ENCODE results near the gene RAP1GAP. TPM values are rescaled to one million over a fixed set of nuclear protein-coding genes. Genes with fewer than 3 reads are reported as not detected.

RAP1GAP gene
- total RNA-seq, 4 donors from 2014 or later = 0.33 to 0.83 (median 0.56) TPM

GRCh38 chr1:21689661-21690372 lies 20.7 kb upstream of the RAP1GAP start:
- Histone ChIP-seq H3K9me3 (peaks cover 0 to under 1% (median 0%) of the 10 kb centered on the region in 4 donors), H3K27me3 (no peaks in the 10 kb centered on the region), H3K4me1 (no peaks in the 10 kb centered on the region), H3K4me3 (no peak overlapping the region), H3K27ac (replicated peaks in 1 of 4) (no peak overlapping the region), H3K36me3 (peaks cover 38 to 100% (median 92%) of the 10 kb centered on the region in 4 donors)
- DNase-seq (ENCODE audit: extremely low spot score) = no peak
- TF ChIP-seq POLR2AphosphoS5 (IDR thresholded peaks at IDR 0.05) (no peak), POLR2A (IDR thresholded peaks at IDR 0.05; ENCODE audit: low read depth) (no peak), EP300 (IDR thresholded peaks at IDR 0.05) (no peak)
- TF ChIP-seq, protein P1, sequence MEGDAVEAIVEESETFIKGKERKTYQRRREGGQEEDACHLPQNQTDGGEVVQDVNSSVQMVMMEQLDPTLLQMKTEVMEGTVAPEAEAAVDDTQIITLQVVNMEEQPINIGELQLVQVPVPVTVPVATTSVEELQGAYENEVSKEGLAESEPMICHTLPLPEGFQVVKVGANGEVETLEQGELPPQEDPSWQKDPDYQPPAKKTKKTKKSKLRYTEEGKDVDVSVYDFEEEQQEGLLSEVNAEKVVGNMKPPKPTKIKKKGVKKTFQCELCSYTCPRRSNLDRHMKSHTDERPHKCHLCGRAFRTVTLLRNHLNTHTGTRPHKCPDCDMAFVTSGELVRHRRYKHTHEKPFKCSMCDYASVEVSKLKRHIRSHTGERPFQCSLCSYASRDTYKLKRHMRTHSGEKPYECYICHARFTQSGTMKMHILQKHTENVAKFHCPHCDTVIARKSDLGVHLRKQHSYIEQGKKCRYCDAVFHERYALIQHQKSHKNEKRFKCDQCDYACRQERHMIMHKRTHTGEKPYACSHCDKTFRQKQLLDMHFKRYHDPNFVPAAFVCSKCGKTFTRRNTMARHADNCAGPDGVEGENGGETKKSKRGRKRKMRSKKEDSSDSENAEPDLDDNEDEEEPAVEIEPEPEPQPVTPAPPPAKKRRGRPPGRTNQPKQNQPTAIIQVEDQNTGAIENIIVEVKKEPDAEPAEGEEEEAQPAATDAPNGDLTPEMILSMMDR (IDR thresholded peaks at IDR 0.05) = no peak
- intact Hi-C loops (cut with DNase I) = no loop called here
- WGBS = 94% methylated on average over 6 of the region's 6 CpGs

DNA sequence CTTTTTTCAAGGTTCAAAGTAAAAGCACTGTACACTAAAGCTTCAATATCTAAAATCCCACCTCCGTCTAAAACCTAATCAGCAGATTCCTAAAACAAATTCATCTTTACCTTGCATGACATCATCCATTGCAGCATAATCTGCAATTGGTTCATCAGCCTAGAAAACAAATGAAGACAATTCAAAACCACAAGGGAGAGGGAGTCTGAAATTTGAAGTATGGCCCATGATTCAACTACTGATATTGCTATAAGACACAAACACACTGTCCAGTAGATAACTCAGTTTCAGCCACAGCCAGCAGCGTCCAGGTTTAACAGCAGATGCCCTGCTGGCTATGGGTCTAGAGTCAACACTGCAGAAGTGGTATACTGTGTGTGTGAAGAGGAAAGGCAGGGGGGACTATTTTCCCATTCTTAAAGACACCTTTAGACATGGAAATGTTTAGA lies 17.9 kb upstream of the RAP1GAP start:
- Histone ChIP-seq H3K4me3 (no peak overlapping the region), H3K36me3 (peaks cover 31 to 96% (median 80%) of the 10 kb centered on the region in 4 donors), H3K4me1 (no peaks in the 10 kb centered on the region), H3K27me3 (no peaks in the 10 kb centered on the region), H3K27ac (replicated peaks in 1 of 4) (no peak overlapping the region), H3K9me3 (peaks cover 0 to 3% (median 0%) of the 10 kb centered on the region in 4 donors)
- 88% methylated on average over 2 of the region's 2 CpGs for WGBS
- DNase-seq (ENCODE audit: extremely low spot score) = no peak
- intact Hi-C loops (cut with DNase I) = no loop called here
- TF ChIP-seq EP300 (IDR thresholded peaks at IDR 0.05) (no peak), POLR2AphosphoS5 (IDR thresholded peaks at IDR 0.05) (no peak)

- WGBS = 96% methylated on average over 4 of the region's 4 CpGs
- DNase-seq (ENCODE audit: extremely low spot score) = no peak
- intact Hi-C loops (cut with DNase I) = no loop called here
Measured at GRCh38 chr1:21685946-21686678, 17.0 kb upstream of the RAP1GAP start.

DNA sequence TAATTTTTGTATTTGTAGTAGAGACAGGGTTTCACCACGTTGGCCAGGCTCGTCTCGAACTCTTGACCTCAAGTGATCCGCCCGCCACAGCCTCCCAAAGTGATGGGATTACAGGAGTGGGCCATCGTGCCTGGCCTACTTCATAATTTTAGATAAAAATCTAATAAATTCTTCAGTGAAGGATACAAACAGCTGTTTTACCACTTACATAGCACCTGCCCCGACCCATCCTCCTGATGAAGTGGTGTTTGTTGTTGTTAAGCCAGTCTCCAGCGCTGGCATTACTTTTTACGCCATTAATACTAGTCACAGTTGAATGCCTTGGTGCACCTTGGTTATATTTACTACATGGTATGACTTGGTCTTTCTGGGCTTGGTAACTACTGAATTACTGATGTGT lies 12.3 kb upstream of the RAP1GAP start:
- H3K4me3 ChIP-seq = no peak overlapping the region
- H3K4me1 ChIP-seq = no peaks in the 10 kb centered on the region
- intact Hi-C loops (cut with DNase I) = no loop called here
- H3K27ac ChIP-seq (replicated peaks in 1 of 4) = no peak overlapping the region
- H3K36me3 ChIP-seq = peaks cover 27 to 87% (median 65%) of the 10 kb centered on the region in 4 donors
- TF ChIP-seq, protein P1 (IDR thresholded peaks at IDR 0.05) = no peak
- TF ChIP-seq EP300 (IDR thresholded peaks at IDR 0.05) (no peak), POLR2A (IDR thresholded peaks at IDR 0.05; ENCODE audit: low read depth) (no peak), POLR2AphosphoS5 (IDR thresholded peaks at IDR 0.05) (no peak)
- no peaks in the 10 kb centered on the region for H3K27me3 ChIP-seq
- DNase-seq (ENCODE audit: extremely low spot score) = no peak
- 85% methylated on average over 9 of the region's 9 CpGs for WGBS
- H3K9me3 ChIP-seq = peaks cover 0 to 3% (median 0%) of the 10 kb centered on the region in 4 donors

More at GRCh38 chr1:21685946-21686678, 17.0 kb upstream of the RAP1GAP start:
- Histone ChIP-seq H3K36me3 (peaks cover 30 to 93% (median 75%) of the 10 kb centered on the region in 4 donors), H3K27ac (replicated peaks in 1 of 4) (no peak overlapping the region), H3K9me3 (peaks cover 0 to 3% (median 0%) of the 10 kb centered on the region in 4 donors), H3K4me3 (no peak overlapping the region), H3K4me1 (no peaks in the 10 kb centered on the region), H3K27me3 (no peaks in the 10 kb centered on the region)
- TF ChIP-seq, protein P1 (IDR thresholded peaks at IDR 0.05) = no peak
- TF ChIP-seq POLR2A (IDR thresholded peaks at IDR 0.05; ENCODE audit: low read depth) (no peak), EP300 (IDR thresholded peaks at IDR 0.05) (no peak), POLR2AphosphoS5 (IDR thresholded peaks at IDR 0.05) (no peak)

DNA sequence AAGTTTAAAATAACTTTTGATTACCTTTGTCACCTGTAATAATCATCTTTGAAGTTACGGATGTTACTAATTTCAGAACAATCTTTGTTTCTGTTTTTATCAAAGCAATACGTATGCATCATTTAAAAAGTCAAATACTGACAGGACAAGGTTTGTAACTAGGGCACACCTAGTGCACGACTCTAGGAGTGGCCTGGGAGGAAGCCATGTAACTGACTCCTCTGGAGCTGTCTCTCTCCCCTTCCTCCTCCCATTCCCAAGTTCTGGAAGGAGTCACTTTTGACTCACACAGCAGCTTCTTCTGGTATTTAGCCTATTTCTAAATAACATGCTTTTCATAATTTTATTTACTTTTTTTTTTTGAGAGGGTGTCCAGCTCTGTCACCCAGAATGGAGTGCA lies 11.8 kb upstream of the RAP1GAP start:
- Histone ChIP-seq H3K9me3 (peaks cover 0 to 3% (median 0%) of the 10 kb centered on the region in 4 donors), H3K36me3 (peaks cover 22 to 82% (median 60%) of the 10 kb centered on the region in 4 donors), H3K27me3 (no peaks in the 10 kb centered on the region), H3K27ac (replicated peaks in 1 of 4) (no peak overlapping the region), H3K4me3 (no peak overlapping the region), H3K4me1 (no peaks in the 10 kb centered on the region)
- DNase-seq (ENCODE audit: extremely low spot score) = no peak
- WGBS = 71% methylated on average over 3 of the region's 3 CpGs
- intact Hi-C loops (cut with DNase I) = no loop called here
- TF ChIP-seq POLR2A (IDR thresholded peaks at IDR 0.05; ENCODE audit: low read depth) = no peak
- no peak for TF ChIP-seq EP300 (IDR thresholded peaks at IDR 0.05)
- TF ChIP-seq, protein P1 (IDR thresholded peaks at IDR 0.05) = no peak
- TF ChIP-seq POLR2AphosphoS5 (IDR thresholded peaks at IDR 0.05) = no peak

Measured in esophagus muscularis mucosa (tissue), 4 donors.